Caco-2 (cell line): ENCODE results near the gene AHCYL1. TPM values are rescaled to one million over a fixed set of nuclear protein-coding genes. Genes with fewer than 3 reads are reported as not detected.
A peak's percentile ranks its signal among the peaks of the same experiment; 100 is the strongest.

Source experiments
- BruUV-seq: library from RNA; stranded (reverse); fragments of 400-500 nt; replicated peaks from 2 replicates; lab custom pipeline; 2021; lab: Mats Ljungman, UMichigan
- CTCF ChIA-PET: fragments of 300-600 bp; sonication (Branson Sonifier 250); formaldehyde crosslinking; loops from one replicate; lab custom pipeline; 2022; ENCODE audit warnings: antibody characterized with exemption; lab: Charles Lee
- POLR2A ChIA-PET: fragments of 300-600 bp; sonication (Branson Sonifier 250); formaldehyde crosslinking; loops from one replicate; lab custom pipeline; 2022; ENCODE audit warnings: antibody characterized with exemption; lab: Charles Lee
- DNase-seq, 2 experiments: peaks; one replicate each; pipeline versions ENCODE4 v3.0.0 to v3.0.0-alpha.2; 2020 to 2022
- H3K27me3 ChIP-seq: replicated peaks from 2 replicates; pipeline ENCODE4 v1.6.0; 2011; ENCODE audit warnings: low read length; ENCODE audit not compliant: control insufficient read depth, insufficient read depth
- H3K36me3 ChIP-seq: 2 replicates; pipeline ENCODE4 v1.5.1; 2011; ENCODE audit warnings: low read length; ENCODE audit not compliant: control insufficient read depth, insufficient read depth
- H3K4me1 ChIP-seq: fragments of 250-450 bp; sonication (Bioruptor Pico); 2 replicates; pipeline ENCODE4 v1.5.1; 2020; ENCODE audit warnings: mild to moderate bottlenecking
- H3K4me3 ChIP-seq: 2 replicates; pipeline ENCODE4 v1.5.1; 2011; ENCODE audit warnings: low read depth, mild to moderate bottlenecking, control low read depth, low read length
- H3K9me3 ChIP-seq: fragments of 250-450 bp; sonication (Bioruptor Pico); 2 replicates; pipeline ENCODE4 v1.5.1; 2020; ENCODE audit warnings: mild to moderate bottlenecking, moderate library complexity
- H3K27ac Mint-ChIP-seq: one replicate; pipeline ENCODE4 v1.8.0; 2022; ENCODE audit warnings: mixed read lengths; ENCODE audit not compliant: unreplicated experiment
- H3K27me3 Mint-ChIP-seq: one replicate; pipeline ENCODE4 v1.8.0; 2022; ENCODE audit warnings: mixed read lengths; ENCODE audit not compliant: insufficient read depth, unreplicated experiment
- H3K36me3 Mint-ChIP-seq: one replicate; pipeline ENCODE4 v1.8.0; 2022; ENCODE audit warnings: mild to moderate bottlenecking, mixed read lengths; ENCODE audit not compliant: insufficient read depth, unreplicated experiment
- H3K4me1 Mint-ChIP-seq: one replicate; pipeline ENCODE4 v1.8.0; 2022; ENCODE audit warnings: low read depth, mixed read lengths; ENCODE audit not compliant: unreplicated experiment
- H3K4me3 Mint-ChIP-seq: one replicate; pipeline ENCODE4 v1.8.0; 2022; ENCODE audit warnings: mild to moderate bottlenecking, moderate library complexity, mixed read lengths; ENCODE audit not compliant: unreplicated experiment
- H3K9me3 Mint-ChIP-seq: one replicate; pipeline ENCODE4 v1.8.0; 2022; ENCODE audit warnings: mixed read lengths; ENCODE audit not compliant: unreplicated experiment
- CTCF ChIP-seq, 2 experiments: fragments of 200-600 bp in 1 of 2; IDR thresholded peaks; 1 replicate in 1 of 2; 2 replicates in 1 of 2; pipeline versions ENCODE4 v1.5.1 to v1.8.0; 2011 to 2022; ENCODE audit warnings: antibody characterized with exemption in 1 of 2, control low read depth in 1 of 2, inconsistent platforms in 1 of 2, low read depth in 1 of 2, low read length in 1 of 2, mild to moderate bottlenecking in 1 of 2, moderate library complexity in 1 of 2; ENCODE audit not compliant: insufficient read depth in 1 of 2, severe bottlenecking in 1 of 2, unreplicated experiment in 1 of 2
- intact Hi-C: fragments of 100-400 bp; cut with micrococcal nuclease; formaldehyde crosslinking; loops from one replicate; pipeline ENCODE4 v1.10.0; 2022; ENCODE audit not compliant: unreplicated experiment
- total RNA-seq: library from RNA; stranded (reverse); gene quantifications from 2 replicates; pipeline ENCODE4 v1.2.3, GENCODE V29; 2022

Gene AHCYL1
- total RNA-seq, 1 experiment from 2014 or later, result 64.2 TPM

- CTCF ChIA-PET, result no interaction called here
- no TSS peak for BruUV-seq
Observed at GRCh38 chr1:110058591-110058990, 74.0 kb downstream of the AHCYL1 start.

GRCh38 chr1:110059133-110059863 lies 74.7 kb downstream of the AHCYL1 start:
- no peaks in the 10 kb centered on the region for H3K27me3 ChIP-seq
- intact Hi-C loops, result no loop called here
- Mint-ChIP-seq H3K27me3 (no peaks in the 10 kb centered on the region), H3K36me3 (peaks cover 43% of the 10 kb centered on the region), H3K9me3 (no peaks in the 10 kb centered on the region), H3K4me3 (no peak overlapping the region), H3K27ac (no peak overlapping the region), H3K4me1 (no peaks in the 10 kb centered on the region)
- ChIA-PET POLR2A (no interaction called here), CTCF (interaction anchor here (0.9 to 1.7 kb wide), 3 partner anchors 8 to 75 kb away, joined by 3 to 8 read pairs (median 3); no protein-coding TSS in a partner anchor)
- H3K4me3 ChIP-seq, result no peak overlapping the region
- no peak for TF ChIP-seq CTCF (IDR thresholded peaks at IDR 0.05; ENCODE audit: insufficient read depth in 1 of 2, low read depth in 1 of 2, low read length in 1 of 2, severe bottlenecking in 1 of 2, unreplicated experiment in 1 of 2)
- H3K36me3 ChIP-seq, result peaks cover 1% of the 10 kb centered on the region
- no peaks in the 10 kb centered on the region for H3K4me1 ChIP-seq
- BruUV-seq, result no TSS peak
- H3K9me3 ChIP-seq, result no peaks in the 10 kb centered on the region
- no peak for DNase-seq

More at GRCh38 chr1:110058591-110058990, 74.0 kb downstream of the AHCYL1 start:
- H3K27me3 ChIP-seq, result no peaks in the 10 kb centered on the region
- Mint-ChIP-seq H3K9me3 (no peaks in the 10 kb centered on the region), H3K27ac (no peak overlapping the region), H3K4me1 (no peaks in the 10 kb centered on the region), H3K36me3 (peaks cover 49% of the 10 kb centered on the region), H3K27me3 (no peaks in the 10 kb centered on the region), H3K4me3 (no peak overlapping the region)
- H3K4me1 ChIP-seq, result no peaks in the 10 kb centered on the region
- intact Hi-C loops, result no loop called here
- no peak for TF ChIP-seq CTCF (IDR thresholded peaks at IDR 0.05; ENCODE audit: insufficient read depth in 1 of 2, low read depth in 1 of 2, low read length in 1 of 2, severe bottlenecking in 1 of 2, unreplicated experiment in 1 of 2)
- no peaks in the 10 kb centered on the region for H3K9me3 ChIP-seq
- no peak overlapping the region for H3K4me3 ChIP-seq
- POLR2A ChIA-PET, result no interaction called here
- no peak for DNase-seq
- peaks cover 1% of the 10 kb centered on the region for H3K36me3 ChIP-seq

- H3K36me3 Mint-ChIP-seq, result peaks cover 36% of the 10 kb centered on the region
- POLR2A ChIA-PET, result no interaction called here
- H3K9me3 ChIP-seq, result no peaks in the 10 kb centered on the region
- H3K27ac Mint-ChIP-seq, result no peak overlapping the region
- H3K36me3 ChIP-seq, result peaks cover 1% of the 10 kb centered on the region
- CTCF ChIA-PET, result interaction anchor here (0.6 to 1.7 kb wide), 8 partner anchors 9 to 198 kb away, joined by 3 to 8 read pairs (median 4); partner anchors contain the start of gene ALX3
- no peaks in the 10 kb centered on the region for H3K27me3 ChIP-seq
- H3K9me3 Mint-ChIP-seq, result no peaks in the 10 kb centered on the region
- peak; percentile 64 to 73 for TF ChIP-seq CTCF (IDR thresholded peaks at IDR 0.05; ENCODE audit: insufficient read depth in 1 of 2, low read depth in 1 of 2, low read length in 1 of 2, severe bottlenecking in 1 of 2, unreplicated experiment in 1 of 2)
- intact Hi-C loops, result no loop called here
- no TSS peak for BruUV-seq
- no peak overlapping the region for H3K4me3 Mint-ChIP-seq
- H3K27me3 Mint-ChIP-seq, result no peaks in the 10 kb centered on the region
- DNase-seq, result peak in 1 of 2 experiments; percentile 57
- H3K4me1 Mint-ChIP-seq, result no peaks in the 10 kb centered on the region
- no peaks in the 10 kb centered on the region for H3K4me1 ChIP-seq
- H3K4me3 ChIP-seq, result no peak overlapping the region
Observed at GRCh38 chr1:110060034-110060661, 75.6 kb downstream of the AHCYL1 start.
